Upper lobe of left lung (tissue), 4 donors: ENCODE data around the gene HACD1.

ENCODE experiments used
- CTCF ChIP-seq, 6 experiments: fragments of 450-650 bp in 4 of 6; fragments of 200-600 bp in 2 of 6; sonication (generic) in 2 of 6; IDR thresholded peaks; one replicate each; pipeline ENCODE4 v1.5.1; 2016 to 2019; ENCODE audit warnings: antibody characterized with exemption in 6 of 6
- POLR2A ChIP-seq, 4 donors: fragments of 450-650 bp; IDR thresholded peaks; one replicate each; pipeline ENCODE4 v1.5.1; 2016 to 2017; ENCODE audit warnings: antibody characterized with exemption in 4 of 4, mild to moderate bottlenecking in 2 of 4
- POLR2AphosphoS5 ChIP-seq, 2 donors: sonication (generic); formaldehyde crosslinking; IDR thresholded peaks; one replicate each; pipeline ENCODE4 v1.5.1; 2017; ENCODE audit warnings: antibody characterized with exemption in 2 of 2

DNA sequence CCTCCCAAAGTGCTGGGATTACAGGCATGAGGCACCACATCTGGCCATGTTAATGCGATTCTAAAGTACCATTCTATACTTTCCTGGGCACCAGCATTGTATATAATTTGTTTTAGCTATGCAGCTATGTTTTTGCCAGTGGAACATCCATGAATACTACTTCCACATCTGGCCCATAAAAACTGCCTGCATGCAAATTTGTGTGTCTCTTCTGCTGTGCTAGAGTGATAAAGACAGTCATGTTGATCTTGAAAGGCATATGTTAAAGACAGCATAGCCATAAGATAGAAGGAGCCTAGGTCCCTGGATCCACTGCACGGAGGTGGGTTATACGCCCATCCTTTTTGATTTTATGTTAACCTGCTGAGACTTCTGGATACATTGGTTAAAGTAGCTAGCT lies 52.3 kb downstream of the HACD1 start:
- TF ChIP-seq CTCF (IDR thresholded peaks at IDR 0.05) (no peak), POLR2AphosphoS5 (IDR thresholded peaks at IDR 0.05) (no peak), POLR2A (IDR thresholded peaks at IDR 0.05) (no peak)
